ENCODE data around the gene PRMT1. TPM values are rescaled to one million over a fixed set of nuclear protein-coding genes. Genes with fewer than 3 reads are reported as not detected.

Gene PRMT1
- total RNA-seq, 6 experiments from 2014 or later, result 25.3 to 63.2 (median 39.9) TPM

- H3K27ac ChIP-seq, result peak overlapping the region; percentile 63 to 88 (median 83)
- H3K36me3 ChIP-seq, result peaks cover 0 to 20% (median 5%) of the 10 kb centered on the region in 4 donors
- intact Hi-C loops (cut with DNase I), result no loop called here
- no peaks in the 10 kb centered on the region for H3K27me3 ChIP-seq
- H3K4me1 ChIP-seq, result peaks cover 0 to 14% (median 4%) of the 10 kb centered on the region in 4 donors
- TF ChIP-seq POLR2A (IDR thresholded peaks at IDR 0.05) (no peak), CTCF (IDR thresholded peaks at IDR 0.05) (peak; percentile 56 to 58 (median 58))
- ATAC-seq, result no peak
- WGBS (ENCODE audit: insufficient coverage, low coverage, low lambda C conversion rate, missing lambda C conversion rate), result 2% methylated on average over 9 of the region's 21 CpGs
- DNase-seq, result peak; percentile 47 to 76 (median 73)
- peak overlapping the region; percentile 85 to 99 (median 93) for H3K4me3 ChIP-seq
- no peaks in the 10 kb centered on the region for H3K9me3 ChIP-seq
Measured at GRCh38 chr19:49677901-49678674, 1.0 kb downstream of the PRMT1 start.

- Histone ChIP-seq H3K36me3 (peaks cover 0 to 27% (median 5%) of the 10 kb centered on the region in 4 donors), H3K4me1 (peaks cover 0 to 14% (median 4%) of the 10 kb centered on the region in 4 donors), H3K27ac (no peak overlapping the region), H3K4me3 (no peak overlapping the region), H3K27me3 (no peaks in the 10 kb centered on the region), H3K9me3 (no peaks in the 10 kb centered on the region)
- TF ChIP-seq CTCF (IDR thresholded peaks at IDR 0.05) (no peak), POLR2A (IDR thresholded peaks at IDR 0.05) (no peak)
- WGBS (ENCODE audit: insufficient coverage, low coverage, low lambda C conversion rate, missing lambda C conversion rate), result 28% methylated on average over 6 of the region's 12 CpGs
- peak in 1 of 3 donors; percentile 50 for DNase-seq
- intact Hi-C loops (cut with DNase I), result no loop called here
- ATAC-seq, result no peak
Measured at GRCh38 chr19:49678985-49679770, 2.1 kb downstream of the PRMT1 start.

DNA sequence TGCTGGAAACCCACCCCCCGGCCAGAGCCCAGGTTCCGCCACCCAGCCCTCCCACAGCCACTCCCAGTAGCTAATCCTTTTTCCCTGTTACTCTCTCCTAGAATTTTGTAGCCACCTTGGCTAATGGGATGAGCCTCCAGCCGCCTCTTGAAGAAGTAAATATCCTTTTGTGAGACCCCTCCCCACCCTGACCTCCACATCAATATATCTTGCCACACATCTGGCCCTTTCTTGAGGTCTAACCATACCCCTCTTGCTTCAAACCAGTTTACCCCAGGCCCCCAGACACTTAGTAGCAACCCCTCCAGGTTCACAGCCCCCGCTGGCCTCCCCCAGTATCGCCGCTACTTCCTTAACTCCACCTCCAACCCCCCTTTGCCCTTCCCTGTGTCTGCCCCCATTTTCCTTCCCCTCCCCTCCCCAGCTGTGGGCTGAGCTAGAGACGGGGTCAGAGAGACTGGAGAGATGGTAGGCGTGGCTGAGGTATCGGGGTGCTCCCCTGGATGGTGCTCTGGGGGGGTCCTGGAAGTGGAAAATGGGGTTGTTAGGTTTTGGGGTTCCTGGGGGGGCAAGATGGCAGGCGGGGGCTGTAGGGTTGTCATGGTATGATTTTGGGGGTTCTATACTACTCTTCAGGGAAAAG lies 2.8 kb downstream of the PRMT1 start:
- intact Hi-C loops (cut with DNase I), result loop anchor here in 1 of 2 donors (10.0 kb wide), 1 partner anchor 105 kb away; no protein-coding TSS in a partner anchor

More for the DNA sequence above, 2.8 kb downstream of the PRMT1 start:
- Histone ChIP-seq H3K4me3 (no peak overlapping the region), H3K9me3 (no peaks in the 10 kb centered on the region), H3K4me1 (peaks cover 0 to 14% (median 4%) of the 10 kb centered on the region in 4 donors), H3K36me3 (peaks cover 0 to 33% (median 5%) of the 10 kb centered on the region in 4 donors), H3K27me3 (no peaks in the 10 kb centered on the region), H3K27ac (no peak overlapping the region)
- WGBS (ENCODE audit: insufficient coverage, low coverage, low lambda C conversion rate, missing lambda C conversion rate), result 52% methylated on average over 9 of the region's 10 CpGs
- no peak for TF ChIP-seq CTCF (IDR thresholded peaks at IDR 0.05)
- TF ChIP-seq POLR2A (IDR thresholded peaks at IDR 0.05), result no peak
- ATAC-seq (no peak), DNase-seq (no peak)

Data from right lobe of liver (tissue), 6 donors.